ENCODE data around the gene ARHGEF9. TPM values are rescaled to one million over a fixed set of nuclear protein-coding genes. Genes with fewer than 3 reads are reported as not detected.

ARHGEF9 gene
- polyA plus RNA-seq, 2 donors, result 5.0 to 12.0 TPM

GRCh38 chrX:63680423-63680822 is 104.6 kb downstream of the ARHGEF9 start:
- Histone ChIP-seq H3K4me1 (ENCODE audit: control insufficient read depth in 2 of 2, insufficient read depth in 2 of 2, low read length in 1 of 2) (no peaks in the 10 kb centered on the region), H3K9me3 (ENCODE audit: control insufficient read depth in 2 of 2, insufficient read depth in 1 of 2, low read depth in 1 of 2, low read length in 1 of 2) (no peaks in the 10 kb centered on the region), H3K4me3 (ENCODE audit: low read depth in 1 of 2, low read length in 2 of 2) (no peak overlapping the region), H3K36me3 (ENCODE audit: control insufficient read depth in 2 of 2, insufficient read depth in 2 of 2, low read length in 1 of 2) (peaks cover 0 to 2% of the 10 kb centered on the region in 2 donors), H3K27ac (ENCODE audit: low read depth in 2 of 2, low read length in 1 of 2) (no peak overlapping the region), H3K27me3 (ENCODE audit: control insufficient read depth in 1 of 2, insufficient read depth in 2 of 2, low read length in 2 of 2) (no peaks in the 10 kb centered on the region)
- WGBS, 2 donors, result 80 to 97% methylated on average over 3 of the region's 3 CpGs

GRCh38 chrX:63679432-63679831 is 105.6 kb downstream of the ARHGEF9 start:
- WGBS, 2 donors, result 83 to 87% methylated on average over 3 of the region's 3 CpGs
- H3K27ac ChIP-seq (ENCODE audit: low read depth in 2 of 2, low read length in 1 of 2), result no peak overlapping the region
- H3K4me1 ChIP-seq (ENCODE audit: control insufficient read depth in 2 of 2, insufficient read depth in 2 of 2, low read length in 1 of 2), result no peaks in the 10 kb centered on the region

GRCh38 chrX:63675716-63676115 is 109.3 kb downstream of the ARHGEF9 start:
- Histone ChIP-seq H3K27ac (ENCODE audit: low read depth in 2 of 2, low read length in 1 of 2) (no peak overlapping the region), H3K27me3 (ENCODE audit: control insufficient read depth in 1 of 2, insufficient read depth in 2 of 2, low read length in 2 of 2) (no peaks in the 10 kb centered on the region), H3K36me3 (ENCODE audit: control insufficient read depth in 2 of 2, insufficient read depth in 2 of 2, low read length in 1 of 2) (peaks cover 2 to 6% of the 10 kb centered on the region in 2 donors), H3K4me3 (ENCODE audit: low read depth in 1 of 2, low read length in 2 of 2) (no peak overlapping the region), H3K9me3 (ENCODE audit: control insufficient read depth in 2 of 2, insufficient read depth in 1 of 2, low read depth in 1 of 2, low read length in 1 of 2) (no peaks in the 10 kb centered on the region), H3K4me1 (ENCODE audit: control insufficient read depth in 2 of 2, insufficient read depth in 2 of 2, low read length in 1 of 2) (no peaks in the 10 kb centered on the region)
- 72 to 93% methylated on average over 2 of the region's 2 CpGs for WGBS, 2 donors

More at GRCh38 chrX:63679432-63679831, 105.6 kb downstream of the ARHGEF9 start:
- H3K4me3 ChIP-seq (ENCODE audit: low read depth in 1 of 2, low read length in 2 of 2), result no peak overlapping the region
- H3K36me3 ChIP-seq (ENCODE audit: control insufficient read depth in 2 of 2, insufficient read depth in 2 of 2, low read length in 1 of 2), result peaks cover 0 to 2% of the 10 kb centered on the region in 2 donors
- H3K9me3 ChIP-seq (ENCODE audit: control insufficient read depth in 2 of 2, insufficient read depth in 1 of 2, low read depth in 1 of 2, low read length in 1 of 2), result no peaks in the 10 kb centered on the region
- no peaks in the 10 kb centered on the region for H3K27me3 ChIP-seq (ENCODE audit: control insufficient read depth in 1 of 2, insufficient read depth in 2 of 2, low read length in 2 of 2)

- Histone ChIP-seq H3K9me3 (ENCODE audit: control insufficient read depth in 2 of 2, insufficient read depth in 1 of 2, low read depth in 1 of 2, low read length in 1 of 2) (no peaks in the 10 kb centered on the region), H3K36me3 (ENCODE audit: control insufficient read depth in 2 of 2, insufficient read depth in 2 of 2, low read length in 1 of 2) (peaks cover 2 to 6% of the 10 kb centered on the region in 2 donors), H3K4me1 (ENCODE audit: control insufficient read depth in 2 of 2, insufficient read depth in 2 of 2, low read length in 1 of 2) (no peaks in the 10 kb centered on the region), H3K27me3 (ENCODE audit: control insufficient read depth in 1 of 2, insufficient read depth in 2 of 2, low read length in 2 of 2) (no peaks in the 10 kb centered on the region), H3K27ac (ENCODE audit: low read depth in 2 of 2, low read length in 1 of 2) (no peak overlapping the region), H3K4me3 (ENCODE audit: low read depth in 1 of 2, low read length in 2 of 2) (no peak overlapping the region)
- 86 to 89% methylated on average over 4 of the region's 4 CpGs for WGBS, 2 donors
These were observed 111.1 kb downstream of the ARHGEF9 start for GRCh38 chrX:63673896-63674295.

GRCh38 chrX:63664741-63665140 is 120.3 kb downstream of the ARHGEF9 start:
- Histone ChIP-seq H3K9me3 (ENCODE audit: control insufficient read depth in 2 of 2, insufficient read depth in 1 of 2, low read depth in 1 of 2, low read length in 1 of 2) (no peaks in the 10 kb centered on the region), H3K36me3 (ENCODE audit: control insufficient read depth in 2 of 2, insufficient read depth in 2 of 2, low read length in 1 of 2) (no peaks in the 10 kb centered on the region), H3K4me3 (ENCODE audit: low read depth in 1 of 2, low read length in 2 of 2) (no peak overlapping the region), H3K4me1 (ENCODE audit: control insufficient read depth in 2 of 2, insufficient read depth in 2 of 2, low read length in 1 of 2) (no peaks in the 10 kb centered on the region), H3K27me3 (ENCODE audit: control insufficient read depth in 1 of 2, insufficient read depth in 2 of 2, low read length in 2 of 2) (no peaks in the 10 kb centered on the region), H3K27ac (ENCODE audit: low read depth in 2 of 2, low read length in 1 of 2) (no peak overlapping the region)

GRCh38 chrX:63664083-63664482 is 120.9 kb downstream of the ARHGEF9 start:
- Histone ChIP-seq H3K9me3 (ENCODE audit: control insufficient read depth in 2 of 2, insufficient read depth in 1 of 2, low read depth in 1 of 2, low read length in 1 of 2) (no peaks in the 10 kb centered on the region), H3K36me3 (ENCODE audit: control insufficient read depth in 2 of 2, insufficient read depth in 2 of 2, low read length in 1 of 2) (no peaks in the 10 kb centered on the region), H3K4me1 (ENCODE audit: control insufficient read depth in 2 of 2, insufficient read depth in 2 of 2, low read length in 1 of 2) (no peaks in the 10 kb centered on the region), H3K4me3 (ENCODE audit: low read depth in 1 of 2, low read length in 2 of 2) (no peak overlapping the region), H3K27ac (ENCODE audit: low read depth in 2 of 2, low read length in 1 of 2) (no peak overlapping the region), H3K27me3 (ENCODE audit: control insufficient read depth in 1 of 2, insufficient read depth in 2 of 2, low read length in 2 of 2) (no peaks in the 10 kb centered on the region)
- WGBS, 2 donors, result 57 to 71% methylated on average over 1 of the region's 1 CpG

GRCh38 chrX:63661676-63662075 is 123.3 kb downstream of the ARHGEF9 start:
- no peak overlapping the region for H3K27ac ChIP-seq (ENCODE audit: low read depth in 2 of 2, low read length in 1 of 2)
- H3K36me3 ChIP-seq (ENCODE audit: control insufficient read depth in 2 of 2, insufficient read depth in 2 of 2, low read length in 1 of 2), result peaks cover 0 to 2% of the 10 kb centered on the region in 2 donors
- no peak overlapping the region for H3K4me3 ChIP-seq (ENCODE audit: low read depth in 1 of 2, low read length in 2 of 2)
- no peaks in the 10 kb centered on the region for H3K27me3 ChIP-seq (ENCODE audit: control insufficient read depth in 1 of 2, insufficient read depth in 2 of 2, low read length in 2 of 2)
- no peaks in the 10 kb centered on the region for H3K4me1 ChIP-seq (ENCODE audit: control insufficient read depth in 2 of 2, insufficient read depth in 2 of 2, low read length in 1 of 2)
- WGBS, 2 donors, result 58 to 60% methylated on average over 1 of the region's 1 CpG
- no peaks in the 10 kb centered on the region for H3K9me3 ChIP-seq (ENCODE audit: control insufficient read depth in 2 of 2, insufficient read depth in 1 of 2, low read depth in 1 of 2, low read length in 1 of 2)

GRCh38 chrX:63658920-63659319 is 126.1 kb downstream of the ARHGEF9 start:
- Histone ChIP-seq H3K36me3 (ENCODE audit: control insufficient read depth in 2 of 2, insufficient read depth in 2 of 2, low read length in 1 of 2) (peaks cover 2 to 3% of the 10 kb centered on the region in 2 donors), H3K4me1 (ENCODE audit: control insufficient read depth in 2 of 2, insufficient read depth in 2 of 2, low read length in 1 of 2) (no peaks in the 10 kb centered on the region), H3K27me3 (ENCODE audit: control insufficient read depth in 1 of 2, insufficient read depth in 2 of 2, low read length in 2 of 2) (no peaks in the 10 kb centered on the region), H3K27ac (ENCODE audit: low read depth in 2 of 2, low read length in 1 of 2) (no peak overlapping the region), H3K9me3 (ENCODE audit: control insufficient read depth in 2 of 2, insufficient read depth in 1 of 2, low read depth in 1 of 2, low read length in 1 of 2) (no peaks in the 10 kb centered on the region), H3K4me3 (ENCODE audit: low read depth in 1 of 2, low read length in 2 of 2) (no peak overlapping the region)
- WGBS, 2 donors, result 70 to 86% methylated on average over 1 of the region's 1 CpG

- WGBS, 2 donors, result 68 to 77% methylated on average over 6 of the region's 6 CpGs
- Histone ChIP-seq H3K9me3 (ENCODE audit: control insufficient read depth in 2 of 2, insufficient read depth in 1 of 2, low read depth in 1 of 2, low read length in 1 of 2) (no peaks in the 10 kb centered on the region), H3K36me3 (ENCODE audit: control insufficient read depth in 2 of 2, insufficient read depth in 2 of 2, low read length in 1 of 2) (peaks cover 2 to 3% of the 10 kb centered on the region in 2 donors), H3K4me1 (ENCODE audit: control insufficient read depth in 2 of 2, insufficient read depth in 2 of 2, low read length in 1 of 2) (no peaks in the 10 kb centered on the region), H3K27me3 (ENCODE audit: control insufficient read depth in 1 of 2, insufficient read depth in 2 of 2, low read length in 2 of 2) (no peaks in the 10 kb centered on the region), H3K4me3 (ENCODE audit: low read depth in 1 of 2, low read length in 2 of 2) (no peak overlapping the region), H3K27ac (ENCODE audit: low read depth in 2 of 2, low read length in 1 of 2) (no peak overlapping the region)
These were observed 127.2 kb downstream of the ARHGEF9 start for GRCh38 chrX:63657821-63658220.

GRCh38 chrX:63656871-63657580 is 128.0 kb downstream of the ARHGEF9 start:
- Histone ChIP-seq H3K4me3 (ENCODE audit: low read depth in 1 of 2, low read length in 2 of 2) (no peak overlapping the region), H3K36me3 (ENCODE audit: control insufficient read depth in 2 of 2, insufficient read depth in 2 of 2, low read length in 1 of 2) (peaks cover 2 to 3% of the 10 kb centered on the region in 2 donors), H3K9me3 (ENCODE audit: control insufficient read depth in 2 of 2, insufficient read depth in 1 of 2, low read depth in 1 of 2, low read length in 1 of 2) (no peaks in the 10 kb centered on the region), H3K27me3 (ENCODE audit: control insufficient read depth in 1 of 2, insufficient read depth in 2 of 2, low read length in 2 of 2) (no peaks in the 10 kb centered on the region), H3K27ac (ENCODE audit: low read depth in 2 of 2, low read length in 1 of 2) (no peak overlapping the region), H3K4me1 (ENCODE audit: control insufficient read depth in 2 of 2, insufficient read depth in 2 of 2, low read length in 1 of 2) (no peaks in the 10 kb centered on the region)
- 83% methylated on average over 5 of the region's 5 CpGs for WGBS, 2 donors

All from esophagus (tissue), 2 donors.